Medulla oblongata (tissue), 1 donor: Measurements from ENCODE around the gene GPC2.
A peak's percentile ranks its signal among the peaks of the same experiment; 100 is the strongest.

Experiments used
- DNase-seq: peaks from one replicate; pipeline ENCODE4 v3.0.0-alpha.2; 2015; ENCODE audit errors: extremely low spot score

GPC2 gene

DNA sequence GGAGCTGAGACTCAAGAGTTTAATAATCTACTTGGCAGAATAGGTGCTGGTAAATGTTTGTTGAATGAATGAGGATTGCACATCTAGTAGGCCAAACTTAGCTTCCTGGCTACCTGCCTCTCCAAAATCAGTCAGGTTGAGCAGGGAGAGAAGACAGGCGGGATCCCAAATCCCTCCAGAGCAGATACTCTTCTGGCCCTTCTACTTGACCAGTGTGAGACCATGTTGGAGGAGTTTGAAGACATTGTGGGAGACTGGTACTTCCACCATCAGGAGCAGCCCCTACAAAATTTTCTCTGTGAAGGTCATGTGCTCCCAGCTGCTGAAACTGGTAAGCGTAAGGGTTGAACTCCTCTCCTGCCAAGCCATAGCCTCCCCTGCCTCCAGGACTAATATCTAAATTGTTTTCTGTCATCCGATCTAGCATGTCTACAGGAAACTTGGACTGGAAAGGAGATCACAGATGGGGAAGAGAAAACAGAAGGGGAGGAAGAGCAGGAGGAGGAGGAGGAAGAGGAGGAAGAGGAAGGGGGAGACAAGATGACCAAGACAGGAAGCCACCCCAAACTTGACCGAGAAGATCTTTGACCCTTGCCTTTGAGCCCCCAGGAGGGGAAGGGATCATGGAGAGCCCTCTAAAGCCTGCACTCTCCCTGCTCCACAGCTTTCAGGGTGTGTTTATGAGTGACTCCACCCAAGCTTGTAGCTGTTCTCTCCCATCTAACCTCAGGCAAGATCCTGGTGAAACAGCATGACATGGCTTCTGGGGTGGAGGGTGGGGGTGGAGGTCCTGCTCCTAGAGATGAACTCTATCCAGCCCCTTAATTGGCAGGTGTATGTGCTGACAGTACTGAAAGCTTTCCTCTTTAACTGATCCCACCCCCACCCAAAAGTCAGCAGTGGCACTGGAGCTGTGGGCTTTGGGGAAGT lies 52.6 kb downstream of the GPC2 start:
- no peak for DNase-seq

DNA sequence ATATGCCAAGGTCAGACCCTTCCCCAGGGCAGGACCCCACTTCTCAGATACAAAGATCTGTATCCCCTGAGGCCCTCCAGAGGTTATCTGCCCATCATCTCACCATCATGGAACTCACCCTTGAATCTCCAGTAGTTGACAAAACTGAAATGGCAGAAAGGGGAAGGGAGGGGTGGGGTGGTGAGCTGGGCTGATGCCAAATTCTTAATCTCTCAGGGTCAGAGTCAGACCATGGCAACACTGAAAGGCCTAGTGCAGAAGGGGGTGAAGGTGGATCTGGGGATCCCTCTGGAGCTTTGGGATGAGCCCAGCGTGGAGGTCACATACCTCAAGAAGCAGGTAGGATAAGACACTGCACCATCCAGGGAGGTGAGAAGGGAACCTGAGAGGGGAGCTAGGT lies 54.6 kb downstream of the GPC2 start:
- DNase-seq: no peak

DNA sequence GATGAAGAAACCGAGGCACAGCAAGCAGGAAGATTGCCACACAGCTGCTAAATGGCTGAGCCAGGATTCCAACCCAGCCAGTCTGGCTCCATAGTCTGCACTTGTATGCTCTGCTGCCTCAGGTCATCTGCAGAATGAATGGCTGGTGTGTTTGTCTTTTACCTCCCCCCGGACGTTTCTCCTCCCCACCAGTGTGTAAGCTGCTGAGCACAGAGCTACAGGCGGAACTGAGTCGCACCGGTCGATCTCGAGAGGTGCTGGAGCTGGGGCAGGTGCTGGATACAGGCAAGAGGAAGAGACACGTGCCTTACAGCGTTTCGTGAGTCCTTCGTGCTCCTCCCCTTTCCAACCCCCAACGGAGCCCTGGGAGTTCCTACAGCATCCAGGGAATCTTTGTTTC lies 55.1 kb downstream of the GPC2 start:
- DNase-seq: no peak

DNA sequence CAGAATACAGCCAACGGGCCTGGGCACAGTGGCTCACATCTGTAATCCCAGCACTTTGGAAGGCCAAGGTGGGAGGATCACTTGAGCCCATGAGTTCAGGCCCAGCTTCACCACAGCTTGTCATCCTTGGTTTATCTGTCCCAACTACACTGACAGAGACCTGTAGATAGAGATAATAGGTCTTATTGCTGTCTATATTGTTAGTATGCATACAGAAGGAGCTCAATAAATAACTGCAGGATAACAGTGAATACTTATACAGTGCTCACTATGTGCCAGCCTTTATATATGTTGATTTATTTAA lies 56.5 kb downstream of the GPC2 start:
- DNase-seq: no peak

DNA sequence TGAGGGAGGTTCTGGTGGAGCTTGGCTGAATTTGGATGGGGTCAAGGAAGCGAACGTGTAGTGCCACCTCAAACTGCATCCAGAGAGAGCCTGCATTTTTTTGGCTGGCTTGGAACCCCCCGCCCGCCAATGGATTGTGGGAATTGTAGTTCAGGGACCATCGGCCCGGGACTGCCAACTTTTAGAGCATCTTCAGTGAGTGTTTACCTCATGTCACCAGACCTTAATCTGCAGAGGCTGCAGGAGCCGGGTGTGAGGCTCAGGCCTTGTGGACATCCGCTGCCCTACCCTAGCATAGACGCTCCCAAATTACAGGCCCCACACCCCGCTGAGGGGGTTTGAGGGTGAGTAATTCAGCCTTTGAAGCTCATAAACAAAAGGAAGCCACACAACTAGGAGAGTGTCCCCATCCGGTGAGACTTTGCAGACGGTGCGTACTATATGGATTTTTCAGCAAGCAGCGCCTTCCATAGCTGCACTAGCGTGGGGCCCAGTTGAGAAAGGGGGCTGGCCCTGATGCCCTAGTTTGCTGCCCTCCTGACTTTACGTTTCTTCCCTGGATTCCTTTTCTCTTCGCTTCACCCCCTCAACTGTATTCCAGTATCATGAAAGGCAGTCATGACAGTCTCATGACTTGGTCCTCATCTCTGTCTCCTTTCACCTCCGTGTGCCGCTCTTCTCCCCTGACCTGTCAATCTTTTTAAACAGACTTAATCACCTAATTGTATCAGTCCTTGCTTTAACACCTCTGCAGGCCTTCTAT lies 57.0 kb downstream of the GPC2 start:
- peak; percentile 85 for DNase-seq
